GM23338 (cell line): Measurements from ENCODE around the gene IL15RA. TPM values are rescaled to one million over a fixed set of nuclear protein-coding genes. Genes with fewer than 3 reads are reported as not detected.

ENCODE experiments used
- ATAC-seq: fragments of 200-7000 bp; cut with Tn5 transposase; 3 replicates; pipeline ENCODE4 v1.9.1; 2020
- DNase-seq: peaks from one replicate; pipeline ENCODE4 v3.0.0-alpha.2; 2015; ENCODE audit warnings: low spot score
- H2AFZ ChIP-seq: fragments of 200-600 bp; sonication (generic); 2 replicates; pipeline ENCODE4 v1.8.0; 2016; ENCODE audit warnings: antibody characterized with exemption, mild to moderate bottlenecking, moderate library complexity
- H3F3A ChIP-seq: fragments of 200-600 bp; sonication (generic); replicated peaks from 2 replicates; pipeline ENCODE4 v1.8.0; 2017; ENCODE audit warnings: antibody characterized with exemption, mixed run types, low read depth
- H3K27ac ChIP-seq: fragments of 200-600 bp; sonication (generic); 2 replicates; pipeline ENCODE4 v1.6.1; 2016; ENCODE audit warnings: low read depth
- H3K27me3 ChIP-seq: fragments of 200-600 bp; sonication (generic); 2 replicates; pipeline ENCODE4 v1.8.0; 2016; ENCODE audit warnings: mild to moderate bottlenecking, mixed run types, moderate library complexity; ENCODE audit not compliant: insufficient read depth
- H3K36me3 ChIP-seq: fragments of 200-600 bp; sonication (generic); 2 replicates; pipeline ENCODE4 v1.8.0; 2016; ENCODE audit warnings: mild to moderate bottlenecking; ENCODE audit not compliant: insufficient read depth
- H3K4me1 ChIP-seq: fragments of 200-600 bp; sonication (generic); 2 replicates; pipeline ENCODE4 v1.8.0; 2016; ENCODE audit warnings: mild to moderate bottlenecking, moderate library complexity; ENCODE audit not compliant: insufficient read depth
- H3K4me2 ChIP-seq: fragments of 200-600 bp; sonication (generic); 2 replicates; pipeline ENCODE4 v1.7.1; 2017; ENCODE audit warnings: mixed run types
- H3K4me3 ChIP-seq: fragments of 200-600 bp; sonication (generic); 2 replicates; pipeline ENCODE4 v1.6.1; 2016; ENCODE audit warnings: mixed run types
- H3K79me2 ChIP-seq: fragments of 200-600 bp; sonication (generic); replicated peaks from 2 replicates; pipeline ENCODE4 v1.8.0; 2017; ENCODE audit warnings: mild to moderate bottlenecking; ENCODE audit not compliant: insufficient read depth
- H3K9me2 ChIP-seq: fragments of 200-600 bp; sonication (generic); 2 replicates; pipeline ENCODE4 v1.8.0; 2017; ENCODE audit not compliant: insufficient read depth
- H4K20me1 ChIP-seq: fragments of 200-600 bp; sonication (generic); replicated peaks from 2 replicates; pipeline ENCODE4 v1.8.0; 2017; ENCODE audit warnings: mild to moderate bottlenecking; ENCODE audit not compliant: insufficient read depth
- H3K27ac Mint-ChIP-seq: 2 replicates; pipeline ENCODE4 v1.8.0; 2020; ENCODE audit warnings: inconsistent platforms, mild to moderate bottlenecking, moderate library complexity, mixed read lengths
- H3K27me3 Mint-ChIP-seq: 3 replicates; pipeline ENCODE4 v1.8.0; 2022; ENCODE audit warnings: low read depth, mild to moderate bottlenecking, moderate library complexity, mixed read lengths, inconsistent platforms; ENCODE audit not compliant: insufficient read depth, poor library complexity
- H3K36me3 Mint-ChIP-seq: 3 replicates; pipeline ENCODE4 v1.8.0; 2021; ENCODE audit warnings: low read depth, mild to moderate bottlenecking, inconsistent platforms, moderate library complexity, mixed read lengths
- H3K4me1 Mint-ChIP-seq: 3 replicates; pipeline ENCODE4 v1.8.0; 2020; ENCODE audit warnings: mild to moderate bottlenecking, inconsistent platforms, mixed read lengths
- H3K4me3 Mint-ChIP-seq: 3 replicates; pipeline ENCODE4 v1.8.0; 2021; ENCODE audit warnings: moderate library complexity, mild to moderate bottlenecking, inconsistent platforms, mixed read lengths
- H3K9me3 Mint-ChIP-seq: 3 replicates; pipeline ENCODE4 v1.8.0; 2020; ENCODE audit warnings: moderate library complexity, mild to moderate bottlenecking, inconsistent platforms, mixed read lengths
- CREB1 ChIP-seq: fragments of 250-450 bp; sonication (Bioruptor Pico); IDR thresholded peaks from 2 replicates; pipeline ENCODE4 v1.5.0; 2020; ENCODE audit warnings: low read depth, mild to moderate bottlenecking, moderate library complexity
- CTCF ChIP-seq, 2 experiments: fragments of 200-600 bp in 1 of 2; sonication (generic) in 1 of 2; conservative IDR thresholded peaks; 2 replicates each; pipeline versions ENCODE4 v1.5.1 to v1.6.1; 2016 to 2017; ENCODE audit warnings: antibody characterized with exemption in 2 of 2, low read depth in 2 of 2, mild to moderate bottlenecking in 2 of 2, moderate library complexity in 1 of 2
- ETS1 ChIP-seq: IDR thresholded peaks from 2 replicates; pipeline ENCODE4 v1.6.1; 2016; ENCODE audit warnings: antibody characterized with exemption
- EZH2 ChIP-seq: fragments of 200-600 bp; sonication (generic); IDR thresholded peaks from one replicate; pipeline ENCODE4 v1.8.0; 2017; ENCODE audit warnings: antibody characterized with exemption, mild to moderate bottlenecking, low read depth; ENCODE audit not compliant: unreplicated experiment
- EZH2phosphoT487 ChIP-seq: fragments of 200-600 bp; sonication (generic); IDR thresholded peaks from one replicate; pipeline ENCODE4 v1.8.1; 2018; ENCODE audit warnings: antibody characterized with exemption; ENCODE audit not compliant: unreplicated experiment
- JUNB ChIP-seq: IDR thresholded peaks from one replicate; pipeline ENCODE4 v1.6.1; 2016; ENCODE audit warnings: antibody characterized with exemption; ENCODE audit not compliant: unreplicated experiment
- NANOG ChIP-seq: IDR thresholded peaks from 2 replicates; pipeline ENCODE4 v1.6.1; 2016; ENCODE audit warnings: antibody characterized with exemption, borderline replicate concordance
- POLR2AphosphoS5 ChIP-seq: IDR thresholded peaks from 2 replicates; pipeline ENCODE4 v1.6.1; 2016; ENCODE audit warnings: antibody characterized with exemption, low read depth
- REST ChIP-seq: IDR thresholded peaks from one replicate; pipeline ENCODE4 v1.6.1; 2018; ENCODE audit warnings: antibody characterized with exemption; ENCODE audit not compliant: unreplicated experiment
- STAT1 ChIP-seq: IDR thresholded peaks from one replicate; pipeline ENCODE4 v1.6.1; 2016; ENCODE audit warnings: antibody characterized with exemption; ENCODE audit not compliant: unreplicated experiment
- ZNF114 ChIP-seq: fragments of 250-450 bp; sonication (Bioruptor Pico); IDR thresholded peaks from 2 replicates; pipeline ENCODE4 v1.5.0; 2020; ENCODE audit warnings: mild to moderate bottlenecking, moderate library complexity
- ZNF331 ChIP-seq: fragments of 250-450 bp; sonication (Bioruptor Pico); IDR thresholded peaks from 2 replicates; pipeline ENCODE4 v1.5.0; 2020; ENCODE audit warnings: low read depth, mild to moderate bottlenecking, moderate library complexity
- ZNF462 ChIP-seq: fragments of 250-450 bp; sonication (Bioruptor Pico); IDR thresholded peaks from 2 replicates; pipeline ENCODE4 v1.5.0; 2020; ENCODE audit warnings: mild to moderate bottlenecking, moderate library complexity
- polyA plus RNA-seq: library from polyadenylated mRNA; unstranded; fragments of >200 nt; fragmentation: Nextera tagmentation; extraction: Ambion mirVana; gene quantifications from 2 replicates; pipeline ENCODE4 v1.2.1, GENCODE V29; 2016
- total RNA-seq: library from RNA; depleted of rRNA; stranded (reverse); fragments of >200 nt; shearing (Covaris generic); gene quantifications from 2 replicates; pipeline ENCODE4 v1.2.3, GENCODE V29; 2014

IL15RA gene
- total and polyA plus RNA-seq, 2 experiments from 2014 or later: 1.6 to 2.2 TPM

GRCh38 chr10:5981529-5981928 lies 4.2 kb upstream of the IL15RA start:
- no peak overlapping the region for H3K27ac Mint-ChIP-seq

More at GRCh38 chr10:5981529-5981928, 4.2 kb upstream of the IL15RA start:
- Histone ChIP-seq H2AFZ (no peak overlapping the region), H3K4me3 (no peak overlapping the region), H3K36me3 (no peaks in the 10 kb centered on the region), H3K27me3 (peaks cover 36% of the 10 kb centered on the region), H3K27ac (no peak overlapping the region), H3K4me2 (no peak overlapping the region), H3K79me2 (no peaks in the 10 kb centered on the region), H3K9me2 (no peaks in the 10 kb centered on the region), H4K20me1 (no peaks in the 10 kb centered on the region), H3F3A (0 out of 2 replicates have a peak, but pooled peaks cover 3% of the 10 kb centered on the region), H3K4me1 (peaks cover 6% of the 10 kb centered on the region)
- DNase-seq (no peak), ATAC-seq (no peak)
- Mint-ChIP-seq H3K27me3 (peaks cover 30% of the 10 kb centered on the region), H3K4me1 (peaks cover 4% of the 10 kb centered on the region), H3K4me3 (no peak overlapping the region), H3K9me3 (no peaks in the 10 kb centered on the region; the same call in 2 of the 3 replicates), H3K36me3 (peaks cover 2% of the 10 kb centered on the region; the same call in 1 of the 3 replicates)
- TF ChIP-seq ETS1 (no peak), ZNF114 (CRISPR knock-in tag) (no peak), NANOG (no peak), ZNF462 (CRISPR knock-in tag) (no peak), EZH2phosphoT487 (no peak), ZNF331 (CRISPR knock-in tag) (no peak), POLR2AphosphoS5 (no peak), JUNB (no peak), CTCF (conservative IDR thresholded peaks at IDR 0.05; ENCODE audit: low read depth in 2 of 2) (no peak), STAT1 (no peak), CREB1 (CRISPR knock-in tag) (no peak), EZH2 (no peak), REST (no peak)
